ENCODE measurements around the gene ZNF789. TPM values are rescaled to one million over a fixed set of nuclear protein-coding genes. Genes with fewer than 3 reads are reported as not detected.

The ZNF789 gene
- total and polyA plus RNA-seq, 8 donors: 3.6 to 21.9 (median 4.8) TPM

GRCh38 chr7:99446096-99446495, 26.6 kb upstream of the ZNF789 start:
- no peaks in the 10 kb centered on the region for H3K4me1 ChIP-seq
- WGBS, 2 donors: 83 to 86% methylated on average over 4 of the region's 4 CpGs
- H3K4me3 ChIP-seq: no peak overlapping the region
- ATAC-seq (no peak), FAIRE-seq (no peak), DNase-seq (no peak)
- H3K27ac ChIP-seq: no peak overlapping the region
- intact Hi-C loops (cut with DNase I): no loop called here
- no peaks in the 10 kb centered on the region for H3K9me3 ChIP-seq
- TF ChIP-seq, protein P1, sequence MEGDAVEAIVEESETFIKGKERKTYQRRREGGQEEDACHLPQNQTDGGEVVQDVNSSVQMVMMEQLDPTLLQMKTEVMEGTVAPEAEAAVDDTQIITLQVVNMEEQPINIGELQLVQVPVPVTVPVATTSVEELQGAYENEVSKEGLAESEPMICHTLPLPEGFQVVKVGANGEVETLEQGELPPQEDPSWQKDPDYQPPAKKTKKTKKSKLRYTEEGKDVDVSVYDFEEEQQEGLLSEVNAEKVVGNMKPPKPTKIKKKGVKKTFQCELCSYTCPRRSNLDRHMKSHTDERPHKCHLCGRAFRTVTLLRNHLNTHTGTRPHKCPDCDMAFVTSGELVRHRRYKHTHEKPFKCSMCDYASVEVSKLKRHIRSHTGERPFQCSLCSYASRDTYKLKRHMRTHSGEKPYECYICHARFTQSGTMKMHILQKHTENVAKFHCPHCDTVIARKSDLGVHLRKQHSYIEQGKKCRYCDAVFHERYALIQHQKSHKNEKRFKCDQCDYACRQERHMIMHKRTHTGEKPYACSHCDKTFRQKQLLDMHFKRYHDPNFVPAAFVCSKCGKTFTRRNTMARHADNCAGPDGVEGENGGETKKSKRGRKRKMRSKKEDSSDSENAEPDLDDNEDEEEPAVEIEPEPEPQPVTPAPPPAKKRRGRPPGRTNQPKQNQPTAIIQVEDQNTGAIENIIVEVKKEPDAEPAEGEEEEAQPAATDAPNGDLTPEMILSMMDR (IDR thresholded peaks at IDR 0.05): no peak
- no peaks in the 10 kb centered on the region for H3K27me3 ChIP-seq
- H3K36me3 ChIP-seq: peaks cover 0 to 33% (median 9%) of the 10 kb centered on the region in 3 donors

GRCh38 chr7:99447943-99448342, 24.7 kb upstream of the ZNF789 start:
- Histone ChIP-seq H3K9me3 (no peaks in the 10 kb centered on the region), H3K27me3 (no peaks in the 10 kb centered on the region), H3K4me3 (no peak overlapping the region), H3K27ac (no peak overlapping the region), H3K36me3 (peaks cover 0 to 33% (median 9%) of the 10 kb centered on the region in 3 donors), H3K4me1 (no peaks in the 10 kb centered on the region)
- TF ChIP-seq, protein P1 (IDR thresholded peaks at IDR 0.05): no peak
- 77% methylated on average over 10 of the region's 10 CpGs for WGBS, 2 donors
- FAIRE-seq (no peak), DNase-seq (no peak), ATAC-seq (peak; percentile 17 to 52 (median 29))
- intact Hi-C loops (cut with DNase I): no loop called here

GRCh38 chr7:99448855-99449254, 23.8 kb upstream of the ZNF789 start:
- no peak for FAIRE-seq
- no peak overlapping the region for H3K27ac ChIP-seq
- WGBS, 2 donors: 93 to 98% methylated on average over 10 of the region's 10 CpGs
- H3K9me3 ChIP-seq: no peaks in the 10 kb centered on the region
- DNase-seq: no peak
- no peak overlapping the region for H3K4me3 ChIP-seq
- intact Hi-C loops (cut with DNase I): no loop called here
- peaks cover 0 to 42% (median 9%) of the 10 kb centered on the region in 3 donors for H3K36me3 ChIP-seq
- TF ChIP-seq, protein P1 (IDR thresholded peaks at IDR 0.05): no peak
- ATAC-seq: no peak
- H3K4me1 ChIP-seq: no peaks in the 10 kb centered on the region
- H3K27me3 ChIP-seq: no peaks in the 10 kb centered on the region

- WGBS, 2 donors: 91 to 96% methylated on average over 5 of the region's 5 CpGs
- ATAC-seq: no peak
- no peaks in the 10 kb centered on the region for H3K9me3 ChIP-seq
- no peak for DNase-seq
- H3K36me3 ChIP-seq: peaks cover 0 to 47% (median 9%) of the 10 kb centered on the region in 3 donors
- H3K27ac ChIP-seq: no peak overlapping the region
- no peaks in the 10 kb centered on the region for H3K4me1 ChIP-seq
- H3K4me3 ChIP-seq: no peak overlapping the region
- no peak for FAIRE-seq
- TF ChIP-seq, protein P1 (IDR thresholded peaks at IDR 0.05): no peak
- no peaks in the 10 kb centered on the region for H3K27me3 ChIP-seq
- intact Hi-C loops (cut with DNase I): no loop called here
These were observed 23.4 kb upstream of the ZNF789 start for GRCh38 chr7:99449326-99449725.

DNA sequence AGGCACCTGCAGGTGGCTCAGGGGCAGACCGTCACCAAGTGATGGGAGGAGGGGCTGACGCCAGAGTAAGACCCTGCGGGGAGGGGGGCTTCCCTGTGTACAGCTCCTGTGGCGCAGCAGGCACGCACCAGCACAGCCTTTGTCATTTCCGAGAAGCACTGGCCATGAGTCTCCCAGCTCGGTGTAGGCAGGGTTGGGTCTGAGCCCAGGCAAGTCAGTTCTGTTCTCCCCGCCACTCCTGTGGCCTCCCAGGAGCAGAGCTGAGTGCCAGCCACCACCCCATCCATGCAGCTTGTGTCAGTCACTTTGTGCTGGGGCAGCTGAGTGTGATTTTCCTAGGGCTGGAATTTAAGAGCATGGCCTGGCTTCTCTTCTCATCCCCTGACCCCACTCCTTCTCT, 20.8 kb upstream of the ZNF789 start:
- H3K4me3 ChIP-seq: no peak overlapping the region
- no peaks in the 10 kb centered on the region for H3K4me1 ChIP-seq
- H3K9me3 ChIP-seq: no peaks in the 10 kb centered on the region
- H3K36me3 ChIP-seq: peaks cover 0 to 49% (median 3%) of the 10 kb centered on the region in 3 donors
- intact Hi-C loops (cut with DNase I): no loop called here
- FAIRE-seq (no peak), ATAC-seq (no peak), DNase-seq (no peak)
- 92 to 95% methylated on average over 8 of the region's 8 CpGs for WGBS, 2 donors
- no peaks in the 10 kb centered on the region for H3K27me3 ChIP-seq
- TF ChIP-seq, protein P1 (IDR thresholded peaks at IDR 0.05): no peak
- H3K27ac ChIP-seq: no peak overlapping the region

All from pancreas (tissue), 10 donors.